MM.1S (cell line): ENCODE results near the gene PRMT7.

Experiments used
- EZH2 ChIP-seq: fragments of 300-600 bp; sonication (generic); optimal IDR thresholded peaks from 2 replicates; pipeline ENCODE3; 2017; ENCODE audit warnings: low read depth, mild to moderate bottlenecking, antibody characterized with exemption, low read length, mixed read lengths
- EZH2phosphoT487 ChIP-seq: fragments of 300-600 bp; sonication (generic); IDR thresholded peaks from 2 replicates; pipeline ENCODE4 v1.6.1; 2018; ENCODE audit warnings: antibody characterized with exemption, low read length
- TF ChIP-seq, protein P1 (sequence below): fragments of 300-600 bp; sonication (generic); IDR thresholded peaks from 2 replicates; pipeline ENCODE4 v1.5.1; 2016; ENCODE audit warnings: antibody characterized with exemption, low read length, mixed read lengths

GRCh38 chr16:68328860-68329390 is 18.1 kb downstream of the PRMT7 start:
- TF ChIP-seq, protein P1, sequence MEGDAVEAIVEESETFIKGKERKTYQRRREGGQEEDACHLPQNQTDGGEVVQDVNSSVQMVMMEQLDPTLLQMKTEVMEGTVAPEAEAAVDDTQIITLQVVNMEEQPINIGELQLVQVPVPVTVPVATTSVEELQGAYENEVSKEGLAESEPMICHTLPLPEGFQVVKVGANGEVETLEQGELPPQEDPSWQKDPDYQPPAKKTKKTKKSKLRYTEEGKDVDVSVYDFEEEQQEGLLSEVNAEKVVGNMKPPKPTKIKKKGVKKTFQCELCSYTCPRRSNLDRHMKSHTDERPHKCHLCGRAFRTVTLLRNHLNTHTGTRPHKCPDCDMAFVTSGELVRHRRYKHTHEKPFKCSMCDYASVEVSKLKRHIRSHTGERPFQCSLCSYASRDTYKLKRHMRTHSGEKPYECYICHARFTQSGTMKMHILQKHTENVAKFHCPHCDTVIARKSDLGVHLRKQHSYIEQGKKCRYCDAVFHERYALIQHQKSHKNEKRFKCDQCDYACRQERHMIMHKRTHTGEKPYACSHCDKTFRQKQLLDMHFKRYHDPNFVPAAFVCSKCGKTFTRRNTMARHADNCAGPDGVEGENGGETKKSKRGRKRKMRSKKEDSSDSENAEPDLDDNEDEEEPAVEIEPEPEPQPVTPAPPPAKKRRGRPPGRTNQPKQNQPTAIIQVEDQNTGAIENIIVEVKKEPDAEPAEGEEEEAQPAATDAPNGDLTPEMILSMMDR, result no peak
- TF ChIP-seq EZH2 (no peak), EZH2phosphoT487 (no peak)
